IMR-90 (cell line): ENCODE data around the gene PRSS16. TPM values are rescaled to one million over a fixed set of nuclear protein-coding genes. Genes with fewer than 3 reads are reported as not detected.

ENCODE experiments used
- ATAC-seq: fragments of 200-7000 bp; cut with Tn5 transposase; 2 replicates; pipeline ENCODE4 v1.9.1; 2020; ENCODE audit warnings: low read depth, mild to moderate bottlenecking, moderate library complexity
- BruUV-seq: library from RNA; stranded (reverse); fragments of 400-500 nt; replicated peaks from 2 replicates; lab custom pipeline; 2021; lab: Mats Ljungman, UMichigan
- CTCF ChIA-PET: fragments of 300-600 bp; formaldehyde crosslinking; extraction: SDS; loops from one replicate; lab custom pipeline; 2021; ENCODE audit warnings: antibody characterized with exemption; lab: Yijun Ruan, JAX
- POLR2A ChIA-PET: fragments of 300-600 bp; sonication (Branson Sonifier 250); formaldehyde crosslinking; loops from one replicate; lab custom pipeline; 2022; ENCODE audit warnings: antibody characterized with exemption; ENCODE audit not compliant: unreplicated experiment; lab: Charles Lee
- DNase-seq: peaks from one replicate; pipeline ENCODE4 v3.0.0; 2013
- H2AFZ ChIP-seq: replicated peaks from 2 replicates; pipeline ENCODE3; 2013; ENCODE audit warnings: low read length, mild to moderate bottlenecking; ENCODE audit not compliant: poor library complexity
- H2AK5ac ChIP-seq: 2 replicates; pipeline ENCODE4 v1.6.1; 2013; ENCODE audit warnings: low read depth, low read length, inconsistent platforms
- H2AK9ac ChIP-seq: replicated peaks from 2 replicates; pipeline ENCODE3; 2013; ENCODE audit warnings: mild to moderate bottlenecking, low read depth, low read length, moderate library complexity; ENCODE audit not compliant: poor library complexity
- H2BK120ac ChIP-seq: 2 replicates; pipeline ENCODE4 v1.6.1; 2013; ENCODE audit warnings: low read depth, low read length, inconsistent platforms
- H2BK15ac ChIP-seq: 3 replicates; pipeline ENCODE4 v1.6.1; 2013; ENCODE audit warnings: low read depth, low read length, inconsistent platforms
- H2BK20ac ChIP-seq: 2 replicates; pipeline ENCODE4 v1.6.1; 2013; ENCODE audit warnings: low read depth, mild to moderate bottlenecking, inconsistent platforms, low read length, moderate library complexity
- H2BK5ac ChIP-seq: 2 replicates; pipeline ENCODE4 v1.6.1; 2013; ENCODE audit warnings: mild to moderate bottlenecking, low read depth, low read length, inconsistent platforms; ENCODE audit not compliant: poor library complexity, severe bottlenecking
- H3K14ac ChIP-seq: replicated peaks from 2 replicates; pipeline ENCODE4 v1.6.1; 2013; ENCODE audit warnings: low read depth, low read length, inconsistent platforms
- H3K18ac ChIP-seq: 2 replicates; pipeline ENCODE4 v1.6.1; 2013; ENCODE audit warnings: low read depth, low read length, control low read depth
- H3K23ac ChIP-seq: 2 replicates; pipeline ENCODE4 v1.6.1; 2013; ENCODE audit warnings: low read depth, low read length, inconsistent platforms
- H3K27ac ChIP-seq: 2 replicates; pipeline ENCODE4 v1.5.1; 2013; ENCODE audit warnings: mild to moderate bottlenecking, control low read depth, low read length; ENCODE audit not compliant: insufficient read depth
- H3K27me3 ChIP-seq: 2 replicates; pipeline ENCODE4 v1.6.1; 2013; ENCODE audit warnings: low read length; ENCODE audit not compliant: control insufficient read depth, insufficient read depth
- H3K36me3 ChIP-seq: 2 replicates; pipeline ENCODE4 v1.6.1; 2013; ENCODE audit warnings: low read length, mixed read lengths; ENCODE audit not compliant: control insufficient read depth, insufficient read depth
- H3K4ac ChIP-seq: 2 replicates; pipeline ENCODE4 v1.6.1; 2013; ENCODE audit warnings: low read depth, low read length, inconsistent platforms
- H3K4me1 ChIP-seq: 2 replicates; pipeline ENCODE4 v1.6.1; 2013; ENCODE audit warnings: low read length, mixed read lengths; ENCODE audit not compliant: control insufficient read depth, insufficient read depth
- H3K4me2 ChIP-seq: 2 replicates; pipeline ENCODE4 v1.6.1; 2013; ENCODE audit warnings: low read depth, mild to moderate bottlenecking, control low read depth, low read length, moderate library complexity
- H3K4me3 ChIP-seq: 2 replicates; pipeline ENCODE4 v1.5.1; 2013; ENCODE audit warnings: low read depth, mild to moderate bottlenecking, control low read depth, low read length, moderate library complexity; ENCODE audit not compliant: insufficient read depth
- H3K56ac ChIP-seq: 2 replicates; pipeline ENCODE4 v1.6.1; 2013; ENCODE audit warnings: low read length, inconsistent platforms; ENCODE audit not compliant: insufficient read depth; ENCODE audit errors: extremely low read depth
- H3K79me1 ChIP-seq, 2 experiments: 2 replicates each; pipeline ENCODE4 v1.6.1; 2013; ENCODE audit warnings: low read length in 2 of 2, inconsistent platforms in 1 of 2, low read depth in 1 of 2
- H3K9ac ChIP-seq: 2 replicates; pipeline ENCODE4 v1.6.1; 2013; ENCODE audit warnings: low read depth, low read length, control low read depth
- H3K9me1 ChIP-seq: 2 replicates; pipeline ENCODE4 v1.6.1; 2013; ENCODE audit warnings: low read length, inconsistent platforms; ENCODE audit not compliant: insufficient read depth
- H3K9me3 ChIP-seq: 2 replicates; pipeline ENCODE4 v1.6.1; 2013; ENCODE audit warnings: low read length; ENCODE audit not compliant: control insufficient read depth, insufficient read depth
- H4K20me1 ChIP-seq: 2 replicates; pipeline ENCODE4 v1.6.1; 2013; ENCODE audit warnings: low read length, inconsistent platforms; ENCODE audit not compliant: insufficient read depth
- H4K5ac ChIP-seq: 2 replicates; pipeline ENCODE4 v1.6.1; 2013; ENCODE audit warnings: mild to moderate bottlenecking, low read depth, low read length, control low read depth
- H4K8ac ChIP-seq, 2 experiments: 2 replicates each; pipeline ENCODE4 v1.6.1; 2013; ENCODE audit warnings: low read depth in 2 of 2, low read length in 2 of 2, control low read depth in 1 of 2, inconsistent platforms in 1 of 2
- H4K91ac ChIP-seq: 2 replicates; pipeline ENCODE4 v1.6.1; 2013; ENCODE audit warnings: low read depth, low read length, inconsistent platforms; ENCODE audit not compliant: insufficient read depth
- FOS ChIP-seq: fragments of 150-350 bp; IDR thresholded peaks from 2 replicates; pipeline ENCODE4 v1.6.1; 2016; ENCODE audit warnings: low read depth, low read length
- MAFK ChIP-seq: IDR thresholded peaks from 2 replicates; pipeline ENCODE4 v1.6.1; 2012; ENCODE audit warnings: low read depth, low read length, improper control_type of control experiment
- MXI1 ChIP-seq: IDR thresholded peaks from 2 replicates; pipeline ENCODE4 v1.6.1; 2012; ENCODE audit warnings: low read depth, mild to moderate bottlenecking, low read length, moderate library complexity, borderline replicate concordance
- RFX5 ChIP-seq: IDR thresholded peaks from 2 replicates; pipeline ENCODE4 v1.8.0; 2012; ENCODE audit warnings: low read depth, mild to moderate bottlenecking, low read length, moderate library complexity
- USF2 ChIP-seq: fragments of 150-350 bp; IDR thresholded peaks from 2 replicates; pipeline ENCODE4 v1.6.1; 2017; ENCODE audit warnings: mild to moderate bottlenecking, antibody characterized with exemption, low read length, low read depth
- WGBS, 2 experiments: methylation state at CpG; one replicate each; pipeline versions ENCODE4 v1.1.5 to v1.1.7; 2013; ENCODE audit warnings: missing lambda C conversion rate in 2 of 2; ENCODE audit not compliant: insufficient read length in 1 of 2; ENCODE audit errors: extremely low coverage in 2 of 2; 5-methylcytosine and 5-hydroxymethylcytosine counted together
- dilution Hi-C: fragments of 300-500 bp; cut with HindIII; formaldehyde crosslinking; loops from one replicate; pipeline ENCODE4 v1.14.3; 2018; ENCODE audit warnings: low sequenced_read_pairs; ENCODE audit not compliant: unreplicated experiment
- in situ Hi-C: fragments of 300-500 bp; cut with MboI; formaldehyde crosslinking; loops from 3 replicates; pipeline ENCODE4 v1.14.3; 2019; ENCODE audit warnings: low sequenced_read_pairs, inconsistent platforms, mixed read lengths
- intact Hi-C: fragments of 100-400 bp; cut with micrococcal nuclease; formaldehyde crosslinking; loops from 2 replicates; pipeline ENCODE4 v1.10.0; 2022
- polyA plus RNA-seq, 3 experiments: library from polyadenylated mRNA; depleted of rRNA; stranded (reverse); fragments of >200 nt; gene quantifications; 2 replicates each; pipeline ENCODE4 v1.2.3, GENCODE V29; 2012; ENCODE audit warnings: low replicate concordance in 1 of 3
- total RNA-seq: library from RNA; depleted of rRNA; stranded (reverse); fragments of >200 nt; gene quantifications from 2 replicates; pipeline ENCODE4 v1.2.3, GENCODE V29; 2012
- TF ChIP-seq, protein P1 (sequence below): conservative IDR thresholded peaks from 2 replicates; pipeline ENCODE4 v1.5.1; 2012; ENCODE audit warnings: mild to moderate bottlenecking, low read depth, low read length, improper control_type of control experiment

The PRSS16 gene
- total and polyA plus RNA-seq, 2 of the 4 experiments (the other 2 are of a cell fraction) = 0.39 TPM; not detected in 1

- H3K4me1 ChIP-seq = no peaks in the 10 kb centered on the region
- H2BK20ac ChIP-seq = no peak overlapping the region
- WGBS, 2 experiments = no CpG with 5 or more reads among the region's 9 CpGs
- no peak overlapping the region for H3K56ac ChIP-seq
- H3K9me1 ChIP-seq = no peaks in the 10 kb centered on the region; the same call in 1 of the 2 replicates
- H2BK15ac ChIP-seq = no peak overlapping the region
- peak overlapping the region; percentile 64 for H3K4me2 ChIP-seq
- POLR2A ChIA-PET = no interaction called here
- H2BK5ac ChIP-seq = no peak overlapping the region
- H4K20me1 ChIP-seq = 0 out of 2 replicates have a peak, but pooled peaks cover 3% of the 10 kb centered on the region
- no peak overlapping the region for H2AK5ac ChIP-seq
- H3K27ac ChIP-seq = no peak overlapping the region
- H4K91ac ChIP-seq = no peak overlapping the region
- CTCF ChIA-PET = interaction anchor here (0.6 kb wide), 1 partner anchor 1650 kb away, joined by 3 read pairs; no protein-coding TSS in a partner anchor
- DNase-seq (no peak), ATAC-seq (peak; percentile 69)
- in situ Hi-C loops = no loop called here
- peaks cover 29% of the 10 kb centered on the region for H3K27me3 ChIP-seq
- intact Hi-C loops = loop anchor here (5.0 kb wide), 2 partner anchors 192 to 472 kb away; partner anchors contain the start of gene ZNF184
- no peak overlapping the region for H3K4ac ChIP-seq
- H3K9me3 ChIP-seq = peaks cover 4% of the 10 kb centered on the region
- dilution Hi-C loops = no loop called here
- peak overlapping the region; percentile 38; the same call in 1 of the 2 replicates for H3K9ac ChIP-seq
- no peak overlapping the region for H4K8ac ChIP-seq
- TF ChIP-seq, protein P1, sequence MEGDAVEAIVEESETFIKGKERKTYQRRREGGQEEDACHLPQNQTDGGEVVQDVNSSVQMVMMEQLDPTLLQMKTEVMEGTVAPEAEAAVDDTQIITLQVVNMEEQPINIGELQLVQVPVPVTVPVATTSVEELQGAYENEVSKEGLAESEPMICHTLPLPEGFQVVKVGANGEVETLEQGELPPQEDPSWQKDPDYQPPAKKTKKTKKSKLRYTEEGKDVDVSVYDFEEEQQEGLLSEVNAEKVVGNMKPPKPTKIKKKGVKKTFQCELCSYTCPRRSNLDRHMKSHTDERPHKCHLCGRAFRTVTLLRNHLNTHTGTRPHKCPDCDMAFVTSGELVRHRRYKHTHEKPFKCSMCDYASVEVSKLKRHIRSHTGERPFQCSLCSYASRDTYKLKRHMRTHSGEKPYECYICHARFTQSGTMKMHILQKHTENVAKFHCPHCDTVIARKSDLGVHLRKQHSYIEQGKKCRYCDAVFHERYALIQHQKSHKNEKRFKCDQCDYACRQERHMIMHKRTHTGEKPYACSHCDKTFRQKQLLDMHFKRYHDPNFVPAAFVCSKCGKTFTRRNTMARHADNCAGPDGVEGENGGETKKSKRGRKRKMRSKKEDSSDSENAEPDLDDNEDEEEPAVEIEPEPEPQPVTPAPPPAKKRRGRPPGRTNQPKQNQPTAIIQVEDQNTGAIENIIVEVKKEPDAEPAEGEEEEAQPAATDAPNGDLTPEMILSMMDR = no peak
- TF ChIP-seq RFX5 (no peak), USF2 (no peak), FOS (no peak), MAFK (no peak), MXI1 (no peak)
- no peaks in the 10 kb centered on the region for H3K36me3 ChIP-seq
- H4K5ac ChIP-seq = no peak overlapping the region
- no peak overlapping the region for H2AK9ac ChIP-seq
- no peak overlapping the region for H3K14ac ChIP-seq
- H3K23ac ChIP-seq = no peak overlapping the region
- H3K4me3 ChIP-seq = peak overlapping the region; percentile 27
- H3K18ac ChIP-seq = no peak overlapping the region
- no peaks in the 10 kb centered on the region for H3K79me1 ChIP-seq
- no TSS peak for BruUV-seq
- H2BK120ac ChIP-seq = no peak overlapping the region
- H2AFZ ChIP-seq = peak overlapping the region; percentile 71
Observed at GRCh38 chr6:27280540-27281000, 33.1 kb downstream of the PRSS16 start.
